Upper lobe of left lung (tissue), 6 donors: ENCODE data around the gene NACC2. TPM values are rescaled to one million over a fixed set of nuclear protein-coding genes. Genes with fewer than 3 reads are reported as not detected.
"Not testable (repeated sequence)": the region's sequence is repeated elsewhere in the genome, so short reads cannot be mapped to it uniquely, and the experiment has no call there.

Experiments
- ATAC-seq, 2 donors: fragments of 200-7000 bp; cut with Tn5 transposase; one replicate each; pipeline ENCODE4 v1.9.1; 2022; ENCODE audit warnings: mild to moderate bottlenecking in 2 of 2, moderate library complexity in 2 of 2; ENCODE audit not compliant: low FRiP score in 2 of 2
- DNase-seq, 2 donors: peaks; one replicate each; pipeline ENCODE4 v3.0.0-alpha.2; 2019 to 2020
- H3K27ac ChIP-seq, 4 donors: fragments of 200-600 bp; sonication (generic); one replicate each; pipeline ENCODE4 v1.5.1; 2016 to 2019
- H3K27me3 ChIP-seq, 4 donors: fragments of 200-600 bp; sonication (generic); one replicate each; pipeline ENCODE4 v1.5.1; 2017 to 2019
- H3K36me3 ChIP-seq, 4 donors: fragments of 200-600 bp; sonication (generic); one replicate each; pipeline ENCODE4 v1.5.1; 2016 to 2019
- H3K4me1 ChIP-seq, 4 donors: fragments of 200-600 bp; sonication (generic); one replicate each; pipeline ENCODE4 v1.5.1; 2018 to 2019
- H3K4me3 ChIP-seq, 4 donors: fragments of 200-600 bp; sonication (generic); one replicate each; pipeline ENCODE4 v1.5.1; 2017 to 2019; ENCODE audit warnings: mild to moderate bottlenecking in 2 of 4, moderate library complexity in 1 of 4
- H3K9me3 ChIP-seq, 4 donors: fragments of 200-600 bp; sonication (generic); one replicate each; pipeline ENCODE4 v1.5.1; 2018 to 2019
- EP300 ChIP-seq, 4 donors: sonication (generic); formaldehyde crosslinking; IDR thresholded peaks; one replicate each; pipeline ENCODE4 v1.5.1; 2017; ENCODE audit warnings: antibody characterized with exemption in 4 of 4, control low read depth in 2 of 4
- POLR2A ChIP-seq, 4 donors: fragments of 450-650 bp; IDR thresholded peaks; one replicate each; pipeline ENCODE4 v1.5.1; 2016 to 2017; ENCODE audit warnings: antibody characterized with exemption in 4 of 4, mild to moderate bottlenecking in 2 of 4
- POLR2AphosphoS5 ChIP-seq, 2 donors: sonication (generic); formaldehyde crosslinking; IDR thresholded peaks; one replicate each; pipeline ENCODE4 v1.5.1; 2017; ENCODE audit warnings: antibody characterized with exemption in 2 of 2
- WGBS, 2 donors: methylation state at CpG; one replicate each; pipeline ENCODE4 v1.1.5; 2017 to 2018; 5-methylcytosine and 5-hydroxymethylcytosine counted together
- total RNA-seq, 6 donors: library from RNA; depleted of rRNA in 4 of 6; stranded (reverse); fragments of >200 nt in 4 of 6; gene quantifications; one replicate each; pipeline versions ENCODE4 v1.1.0 to v1.2.1, GENCODE V29; 2016 to 2021
- TF ChIP-seq, protein P1 (sequence below), 6 experiments: fragments of 450-650 bp in 4 of 6; fragments of 200-600 bp in 2 of 6; sonication (generic) in 2 of 6; IDR thresholded peaks; one replicate each; pipeline ENCODE4 v1.5.1; 2016 to 2019; ENCODE audit warnings: antibody characterized with exemption in 6 of 6
- donor health status: DM: no; HTN: no; CAD: no; lungs with moderate emphysema.
- donor health status: DM: no; HTN: yes; CAD: no; lungs with severe emphysema.

The NACC2 gene
- total RNA-seq, 6 donors from 2014 or later = 16.8 to 38.4 (median 31.3) TPM

- TF ChIP-seq, protein P1, sequence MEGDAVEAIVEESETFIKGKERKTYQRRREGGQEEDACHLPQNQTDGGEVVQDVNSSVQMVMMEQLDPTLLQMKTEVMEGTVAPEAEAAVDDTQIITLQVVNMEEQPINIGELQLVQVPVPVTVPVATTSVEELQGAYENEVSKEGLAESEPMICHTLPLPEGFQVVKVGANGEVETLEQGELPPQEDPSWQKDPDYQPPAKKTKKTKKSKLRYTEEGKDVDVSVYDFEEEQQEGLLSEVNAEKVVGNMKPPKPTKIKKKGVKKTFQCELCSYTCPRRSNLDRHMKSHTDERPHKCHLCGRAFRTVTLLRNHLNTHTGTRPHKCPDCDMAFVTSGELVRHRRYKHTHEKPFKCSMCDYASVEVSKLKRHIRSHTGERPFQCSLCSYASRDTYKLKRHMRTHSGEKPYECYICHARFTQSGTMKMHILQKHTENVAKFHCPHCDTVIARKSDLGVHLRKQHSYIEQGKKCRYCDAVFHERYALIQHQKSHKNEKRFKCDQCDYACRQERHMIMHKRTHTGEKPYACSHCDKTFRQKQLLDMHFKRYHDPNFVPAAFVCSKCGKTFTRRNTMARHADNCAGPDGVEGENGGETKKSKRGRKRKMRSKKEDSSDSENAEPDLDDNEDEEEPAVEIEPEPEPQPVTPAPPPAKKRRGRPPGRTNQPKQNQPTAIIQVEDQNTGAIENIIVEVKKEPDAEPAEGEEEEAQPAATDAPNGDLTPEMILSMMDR (IDR thresholded peaks at IDR 0.05) = no peak
- no peak for TF ChIP-seq POLR2A (IDR thresholded peaks at IDR 0.05)
- no peak for TF ChIP-seq POLR2AphosphoS5 (IDR thresholded peaks at IDR 0.05)
- TF ChIP-seq EP300 (IDR thresholded peaks at IDR 0.05) = no peak
- ATAC-seq (no peak), DNase-seq (no peak)
- peaks cover 0 to 8% (median 1%) of the 10 kb centered on the region in 4 donors for H3K9me3 ChIP-seq
- no peaks in the 10 kb centered on the region for H3K27me3 ChIP-seq
- H3K27ac ChIP-seq = no peak overlapping the region
- peaks cover 18 to 50% (median 36%) of the 10 kb centered on the region in 4 donors for H3K4me1 ChIP-seq
- WGBS, 2 donors = 85% methylated on average over 18 of the region's 18 CpGs
- H3K36me3 ChIP-seq = peaks cover 0 to 43% (median 17%) of the 10 kb centered on the region in 4 donors
- no peak overlapping the region for H3K4me3 ChIP-seq
Observed at GRCh38 chr9:136043441-136043991, 51.6 kb downstream of the NACC2 start.

DNA sequence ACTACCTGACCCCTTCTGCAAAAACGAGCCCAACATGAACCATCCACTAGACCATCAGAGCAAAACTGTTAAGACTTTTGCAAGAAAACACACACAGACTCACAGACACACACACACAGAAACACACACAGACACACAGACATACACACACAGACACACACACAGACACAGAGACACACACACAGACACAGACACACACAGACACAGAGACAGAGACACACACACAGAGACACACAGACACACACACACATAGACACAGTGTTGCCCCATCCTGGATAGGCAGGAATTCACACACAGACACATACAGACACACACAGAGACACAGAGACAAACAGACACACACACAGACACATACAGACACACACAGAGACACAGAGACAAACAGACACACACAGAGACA, 52.5 kb downstream of the NACC2 start:
- peaks cover 0 to 8% (median 1%) of the 10 kb centered on the region in 4 donors for H3K9me3 ChIP-seq
- DNase-seq = no peak
- peaks cover 18 to 40% (median 33%) of the 10 kb centered on the region in 4 donors for H3K4me1 ChIP-seq
- ATAC-seq = no peak
- WGBS, 2 donors = 35 to 71% methylated on average over 1 of the region's 1 CpG
- H3K27ac ChIP-seq = no peak overlapping the region
- TF ChIP-seq POLR2A (IDR thresholded peaks at IDR 0.05) (no peak), POLR2AphosphoS5 (IDR thresholded peaks at IDR 0.05) (no peak)
- H3K36me3 ChIP-seq = peaks cover 0 to 34% (median 8%) of the 10 kb centered on the region in 4 donors
- H3K4me3 ChIP-seq = no peak overlapping the region
- no peaks in the 10 kb centered on the region for H3K27me3 ChIP-seq

- Histone ChIP-seq H3K4me1 (peaks cover 9 to 23% (median 16%) of the 10 kb centered on the region in 4 donors), H3K36me3 (peaks cover 0 to 19% (median 4%) of the 10 kb centered on the region in 4 donors), H3K9me3 (peaks cover 0 to 16% (median 5%) of the 10 kb centered on the region in 4 donors)
- H3K4me3 ChIP-seq, ATAC-seq, H3K27me3 ChIP-seq, H3K27ac ChIP-seq, DNase-seq: not testable (repeated sequence)
- WGBS, 2 donors = 87 to 93% methylated on average over 2 of the region's 2 CpGs
Observed at GRCh38 chr9:136040848-136041247, 54.2 kb downstream of the NACC2 start.

DNA sequence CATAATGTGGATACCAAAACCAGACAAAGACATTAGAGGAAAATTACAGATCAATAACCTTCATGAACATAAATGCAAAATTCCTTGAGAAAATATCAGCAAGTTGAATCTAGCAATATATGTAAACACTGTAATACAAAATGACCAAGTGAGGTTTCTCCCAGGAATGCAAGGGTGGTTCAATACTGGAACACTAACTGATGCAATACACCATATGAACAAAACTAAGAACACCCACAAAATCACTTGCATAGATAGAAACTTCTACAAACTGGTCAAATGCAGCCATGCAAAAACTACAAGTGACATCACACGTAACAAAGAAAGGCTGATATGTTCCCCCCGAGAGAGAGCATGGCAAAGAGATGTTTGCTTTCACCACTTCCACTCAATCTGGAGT, 55.6 kb downstream of the NACC2 start:
- no peak overlapping the region for H3K27ac ChIP-seq
- ATAC-seq = no peak
- H3K27me3 ChIP-seq = no peaks in the 10 kb centered on the region
- WGBS, 2 donors = 92 to 100% methylated on average over 2 of the region's 2 CpGs
- peaks cover 0 to 7% (median 0%) of the 10 kb centered on the region in 4 donors for H3K36me3 ChIP-seq
- peaks cover 0 to 10% (median 5%) of the 10 kb centered on the region in 4 donors for H3K4me1 ChIP-seq
- peaks cover 0 to 16% (median 5%) of the 10 kb centered on the region in 4 donors for H3K9me3 ChIP-seq
- DNase-seq = no peak
- H3K4me3 ChIP-seq = no peak overlapping the region
- TF ChIP-seq, protein P1 (IDR thresholded peaks at IDR 0.05) = no peak
- TF ChIP-seq EP300 (IDR thresholded peaks at IDR 0.05) (no peak), POLR2A (IDR thresholded peaks at IDR 0.05) (no peak), POLR2AphosphoS5 (IDR thresholded peaks at IDR 0.05) (no peak)

DNA sequence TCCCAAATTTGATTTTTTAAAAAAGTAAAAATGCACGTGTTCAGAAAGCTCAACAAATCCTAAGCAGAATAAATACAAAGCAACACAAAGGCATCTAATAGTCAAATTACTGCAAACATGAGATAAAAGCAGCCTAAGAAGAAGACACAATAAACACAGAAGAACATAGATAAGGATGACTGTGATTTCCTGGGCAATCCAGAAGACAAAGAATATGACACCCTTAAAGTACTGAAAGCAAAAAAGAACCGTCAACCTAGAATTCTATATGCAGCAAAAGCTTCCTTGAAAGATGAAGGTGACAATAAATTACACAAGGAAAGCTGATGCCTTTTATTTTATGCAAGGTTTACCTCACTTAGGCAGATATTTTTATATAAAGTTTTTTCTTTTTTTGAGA, 58.2 kb downstream of the NACC2 start:
- H3K36me3 ChIP-seq = no peaks in the 10 kb centered on the region
- ATAC-seq (no peak), DNase-seq (no peak)
- 83 to 86% methylated on average over 2 of the region's 2 CpGs for WGBS, 2 donors
- H3K9me3 ChIP-seq = peaks cover 0 to 16% (median 5%) of the 10 kb centered on the region in 4 donors
- H3K27ac ChIP-seq = no peak overlapping the region
- TF ChIP-seq POLR2AphosphoS5 (IDR thresholded peaks at IDR 0.05) (no peak), EP300 (IDR thresholded peaks at IDR 0.05) (no peak), POLR2A (IDR thresholded peaks at IDR 0.05) (no peak)
- TF ChIP-seq, protein P1 (IDR thresholded peaks at IDR 0.05) = no peak
- H3K4me3 ChIP-seq = no peak overlapping the region
- peaks cover 8 to 14% (median 9%) of the 10 kb centered on the region in 4 donors for H3K4me1 ChIP-seq
- H3K27me3 ChIP-seq = no peaks in the 10 kb centered on the region

- Histone ChIP-seq H3K27me3 (no peaks in the 10 kb centered on the region), H3K4me3 (no peak overlapping the region), H3K27ac (no peak overlapping the region), H3K9me3 (peaks cover 0 to 16% (median 5%) of the 10 kb centered on the region in 4 donors), H3K4me1 (peaks cover 8 to 21% (median 14%) of the 10 kb centered on the region in 4 donors), H3K36me3 (no peaks in the 10 kb centered on the region)
- DNase-seq = no peak
- ATAC-seq = no peak
- TF ChIP-seq, protein P1 (IDR thresholded peaks at IDR 0.05) = no peak
- TF ChIP-seq POLR2AphosphoS5 (IDR thresholded peaks at IDR 0.05) = no peak
- no peak for TF ChIP-seq POLR2A (IDR thresholded peaks at IDR 0.05)
- no peak for TF ChIP-seq EP300 (IDR thresholded peaks at IDR 0.05)
- WGBS, 2 donors = 81 to 86% methylated on average over 6 of the region's 6 CpGs
Observed at GRCh38 chr9:136036050-136036449, 59.0 kb downstream of the NACC2 start.
